H1 (cell line): ENCODE data around the gene RAB11FIP3. TPM values are rescaled to one million over a fixed set of nuclear protein-coding genes. Genes with fewer than 3 reads are reported as not detected.

ENCODE experiments used
- BACH1 ChIP-seq: IDR thresholded peaks from 2 replicates; pipeline ENCODE4 v1.6.1; 2012; ENCODE audit warnings: low read length, improper control_type of control experiment
- CEBPB ChIP-seq: IDR thresholded peaks from 2 replicates; pipeline ENCODE4 v1.6.1; 2012; ENCODE audit warnings: low read depth, low read length
- EP300 ChIP-seq, 2 experiments: IDR thresholded peaks; 1 replicate in 1 of 2; 2 replicates in 1 of 2; pipeline ENCODE4 v1.6.1; 2011 to 2012; ENCODE audit warnings: low read depth in 2 of 2, low read length in 2 of 2, mild to moderate bottlenecking in 2 of 2, borderline replicate concordance in 1 of 2, inconsistent platforms in 1 of 2, moderate library complexity in 1 of 2
- NRF1 ChIP-seq: IDR thresholded peaks from 2 replicates; pipeline ENCODE4 v1.6.1; 2011; ENCODE audit warnings: mild to moderate bottlenecking, low read depth, low read length, improper control_type of control experiment
- RBBP5 ChIP-seq: IDR thresholded peaks from 2 replicates; pipeline ENCODE4 v1.7.1; 2012; ENCODE audit warnings: low read depth, mild to moderate bottlenecking, inconsistent platforms, low read length, moderate library complexity, borderline replicate concordance
- SIN3A ChIP-seq, 2 experiments: IDR thresholded peaks in 1 of 2; conservative IDR thresholded peaks in 1 of 2; 2 replicates each; pipeline ENCODE4 v1.6.1; 2011 to 2012; ENCODE audit warnings: low read length in 2 of 2, improper control_type of control experiment in 1 of 2, low read depth in 1 of 2, mild to moderate bottlenecking in 1 of 2
- polyA plus RNA-seq, 7 experiments: library from polyadenylated mRNA; depleted of rRNA in 3 of 7; stranded (reverse) in 5 of 7; unstranded in 2 of 7; fragments of >200 nt in 5 of 7; fragments of 200-250 nt in 2 of 7; gene quantifications; 1 replicate in 5 of 7; 2 replicates in 1 of 7; 4 replicates in 1 of 7; pipeline versions ENCODE4 v1.2.1 to v1.2.3, GENCODE V29; 2011 to 2013; ENCODE audit warnings: missing spikeins in 2 of 7, mixed read lengths in 2 of 7
- total RNA-seq: library from RNA; stranded (reverse); fragmentation: NEBNext Ultra II Directional; extraction: Animal tissue kit (Norgen Biotek cat#: 25700); gene quantifications from 2 replicates; pipeline ENCODE4 v1.2.1, GENCODE V29; 2021
- TF ChIP-seq, protein P1 (sequence below): IDR thresholded peaks from 2 replicates; pipeline ENCODE4 v1.6.1; 2012; ENCODE audit warnings: inconsistent platforms
- TF ChIP-seq, protein P2 (sequence below): fragments of 300-600 bp; sonication (generic); IDR thresholded peaks from 2 replicates; pipeline ENCODE4 v1.7.1; 2012; ENCODE audit warnings: low read length, moderate library complexity, mild to moderate bottlenecking, inconsistent platforms; ENCODE audit not compliant: insufficient replicate concordance

RAB11FIP3 gene
- total and polyA plus RNA-seq, 2 of the 8 experiments (the other 6 are each of a cell fraction or from before 2014, with no cell fraction given), result 9.3 to 35.2 TPM

DNA sequence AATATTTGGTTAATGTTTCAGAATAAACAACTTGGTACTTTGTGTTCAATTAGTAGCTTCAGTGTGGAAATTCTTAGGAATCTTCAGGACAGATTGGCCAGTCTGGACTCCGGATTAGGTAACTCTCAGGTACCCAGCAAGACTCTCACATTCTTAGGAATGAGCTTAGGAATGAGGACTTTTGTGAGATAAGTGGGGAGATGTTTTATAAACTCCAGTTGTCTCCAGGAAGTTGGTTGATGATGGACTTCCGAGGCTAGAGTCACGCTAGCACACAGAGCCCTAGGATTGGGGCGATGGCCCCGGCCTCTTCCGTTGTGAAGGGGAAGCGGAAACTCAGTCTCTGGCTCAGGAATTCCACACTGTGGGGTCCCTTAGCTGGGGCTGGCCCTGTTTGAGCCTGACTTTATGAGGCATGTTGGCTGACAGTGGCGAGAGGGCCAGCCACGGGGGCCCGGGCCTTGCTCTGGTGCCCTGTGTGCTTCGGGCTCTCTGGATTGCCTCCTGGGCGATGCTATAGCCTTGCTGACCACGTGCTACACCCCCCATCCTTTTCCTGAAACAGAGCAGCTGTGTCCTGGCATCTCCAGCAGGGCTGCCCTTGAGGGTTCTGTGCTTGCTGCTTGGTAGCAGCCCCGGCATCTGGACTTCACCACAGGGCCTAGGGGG, 32.4 kb downstream of the RAB11FIP3 start (continued):
- TF ChIP-seq, protein P1, sequence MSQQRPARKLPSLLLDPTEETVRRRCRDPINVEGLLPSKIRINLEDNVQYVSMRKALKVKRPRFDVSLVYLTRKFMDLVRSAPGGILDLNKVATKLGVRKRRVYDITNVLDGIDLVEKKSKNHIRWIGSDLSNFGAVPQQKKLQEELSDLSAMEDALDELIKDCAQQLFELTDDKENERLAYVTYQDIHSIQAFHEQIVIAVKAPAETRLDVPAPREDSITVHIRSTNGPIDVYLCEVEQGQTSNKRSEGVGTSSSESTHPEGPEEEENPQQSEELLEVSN, result peak; percentile 47; the same call in 1 of the 2 replicates
- TF ChIP-seq NRF1, result no peak
- no peak for TF ChIP-seq RBBP5
- TF ChIP-seq, protein P2, sequence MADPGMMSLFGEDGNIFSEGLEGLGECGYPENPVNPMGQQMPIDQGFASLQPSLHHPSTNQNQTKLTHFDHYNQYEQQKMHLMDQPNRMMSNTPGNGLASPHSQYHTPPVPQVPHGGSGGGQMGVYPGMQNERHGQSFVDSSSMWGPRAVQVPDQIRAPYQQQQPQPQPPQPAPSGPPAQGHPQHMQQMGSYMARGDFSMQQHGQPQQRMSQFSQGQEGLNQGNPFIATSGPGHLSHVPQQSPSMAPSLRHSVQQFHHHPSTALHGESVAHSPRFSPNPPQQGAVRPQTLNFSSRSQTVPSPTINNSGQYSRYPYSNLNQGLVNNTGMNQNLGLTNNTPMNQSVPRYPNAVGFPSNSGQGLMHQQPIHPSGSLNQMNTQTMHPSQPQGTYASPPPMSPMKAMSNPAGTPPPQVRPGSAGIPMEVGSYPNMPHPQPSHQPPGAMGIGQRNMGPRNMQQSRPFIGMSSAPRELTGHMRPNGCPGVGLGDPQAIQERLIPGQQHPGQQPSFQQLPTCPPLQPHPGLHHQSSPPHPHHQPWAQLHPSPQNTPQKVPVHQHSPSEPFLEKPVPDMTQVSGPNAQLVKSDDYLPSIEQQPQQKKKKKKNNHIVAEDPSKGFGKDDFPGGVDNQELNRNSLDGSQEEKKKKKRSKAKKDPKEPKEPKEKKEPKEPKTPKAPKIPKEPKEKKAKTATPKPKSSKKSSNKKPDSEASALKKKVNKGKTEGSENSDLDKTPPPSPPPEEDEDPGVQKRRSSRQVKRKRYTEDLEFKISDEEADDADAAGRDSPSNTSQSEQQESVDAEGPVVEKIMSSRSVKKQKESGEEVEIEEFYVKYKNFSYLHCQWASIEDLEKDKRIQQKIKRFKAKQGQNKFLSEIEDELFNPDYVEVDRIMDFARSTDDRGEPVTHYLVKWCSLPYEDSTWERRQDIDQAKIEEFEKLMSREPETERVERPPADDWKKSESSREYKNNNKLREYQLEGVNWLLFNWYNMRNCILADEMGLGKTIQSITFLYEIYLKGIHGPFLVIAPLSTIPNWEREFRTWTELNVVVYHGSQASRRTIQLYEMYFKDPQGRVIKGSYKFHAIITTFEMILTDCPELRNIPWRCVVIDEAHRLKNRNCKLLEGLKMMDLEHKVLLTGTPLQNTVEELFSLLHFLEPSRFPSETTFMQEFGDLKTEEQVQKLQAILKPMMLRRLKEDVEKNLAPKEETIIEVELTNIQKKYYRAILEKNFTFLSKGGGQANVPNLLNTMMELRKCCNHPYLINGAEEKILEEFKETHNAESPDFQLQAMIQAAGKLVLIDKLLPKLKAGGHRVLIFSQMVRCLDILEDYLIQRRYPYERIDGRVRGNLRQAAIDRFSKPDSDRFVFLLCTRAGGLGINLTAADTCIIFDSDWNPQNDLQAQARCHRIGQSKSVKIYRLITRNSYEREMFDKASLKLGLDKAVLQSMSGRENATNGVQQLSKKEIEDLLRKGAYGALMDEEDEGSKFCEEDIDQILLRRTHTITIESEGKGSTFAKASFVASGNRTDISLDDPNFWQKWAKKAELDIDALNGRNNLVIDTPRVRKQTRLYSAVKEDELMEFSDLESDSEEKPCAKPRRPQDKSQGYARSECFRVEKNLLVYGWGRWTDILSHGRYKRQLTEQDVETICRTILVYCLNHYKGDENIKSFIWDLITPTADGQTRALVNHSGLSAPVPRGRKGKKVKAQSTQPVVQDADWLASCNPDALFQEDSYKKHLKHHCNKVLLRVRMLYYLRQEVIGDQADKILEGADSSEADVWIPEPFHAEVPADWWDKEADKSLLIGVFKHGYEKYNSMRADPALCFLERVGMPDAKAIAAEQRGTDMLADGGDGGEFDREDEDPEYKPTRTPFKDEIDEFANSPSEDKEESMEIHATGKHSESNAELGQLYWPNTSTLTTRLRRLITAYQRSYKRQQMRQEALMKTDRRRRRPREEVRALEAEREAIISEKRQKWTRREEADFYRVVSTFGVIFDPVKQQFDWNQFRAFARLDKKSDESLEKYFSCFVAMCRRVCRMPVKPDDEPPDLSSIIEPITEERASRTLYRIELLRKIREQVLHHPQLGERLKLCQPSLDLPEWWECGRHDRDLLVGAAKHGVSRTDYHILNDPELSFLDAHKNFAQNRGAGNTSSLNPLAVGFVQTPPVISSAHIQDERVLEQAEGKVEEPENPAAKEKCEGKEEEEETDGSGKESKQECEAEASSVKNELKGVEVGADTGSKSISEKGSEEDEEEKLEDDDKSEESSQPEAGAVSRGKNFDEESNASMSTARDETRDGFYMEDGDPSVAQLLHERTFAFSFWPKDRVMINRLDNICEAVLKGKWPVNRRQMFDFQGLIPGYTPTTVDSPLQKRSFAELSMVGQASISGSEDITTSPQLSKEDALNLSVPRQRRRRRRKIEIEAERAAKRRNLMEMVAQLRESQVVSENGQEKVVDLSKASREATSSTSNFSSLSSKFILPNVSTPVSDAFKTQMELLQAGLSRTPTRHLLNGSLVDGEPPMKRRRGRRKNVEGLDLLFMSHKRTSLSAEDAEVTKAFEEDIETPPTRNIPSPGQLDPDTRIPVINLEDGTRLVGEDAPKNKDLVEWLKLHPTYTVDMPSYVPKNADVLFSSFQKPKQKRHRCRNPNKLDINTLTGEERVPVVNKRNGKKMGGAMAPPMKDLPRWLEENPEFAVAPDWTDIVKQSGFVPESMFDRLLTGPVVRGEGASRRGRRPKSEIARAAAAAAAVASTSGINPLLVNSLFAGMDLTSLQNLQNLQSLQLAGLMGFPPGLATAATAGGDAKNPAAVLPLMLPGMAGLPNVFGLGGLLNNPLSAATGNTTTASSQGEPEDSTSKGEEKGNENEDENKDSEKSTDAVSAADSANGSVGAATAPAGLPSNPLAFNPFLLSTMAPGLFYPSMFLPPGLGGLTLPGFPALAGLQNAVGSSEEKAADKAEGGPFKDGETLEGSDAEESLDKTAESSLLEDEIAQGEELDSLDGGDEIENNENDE, result no peak
- no peak for TF ChIP-seq SIN3A (conservative IDR thresholded peaks at IDR 0.05 in 1 of 2, IDR thresholded peaks at IDR 0.05 in 1 of 2; ENCODE audit: low read depth in 1 of 2, low read length in 2 of 2)
- no peak for TF ChIP-seq CEBPB
- no peak for TF ChIP-seq BACH1
- no peak for TF ChIP-seq EP300 (IDR thresholded peaks at IDR 0.05; ENCODE audit: borderline replicate concordance in 1 of 2, low read depth in 2 of 2, low read length in 2 of 2)
